GM18951 (cell line): ENCODE results near the gene ZNF219.

Experiments used
- POLR2A ChIP-seq: IDR thresholded peaks from 4 replicates; pipeline ENCODE4 v1.6.1; 2011; ENCODE audit warnings: mild to moderate bottlenecking; ENCODE audit not compliant: insufficient read length, insufficient read depth; ENCODE audit errors: extremely low read depth
- in situ Hi-C: fragments of 300-500 bp; cut with MboI; formaldehyde crosslinking; loops from one replicate; pipeline ENCODE4 v1.12.0; 2022; ENCODE audit warnings: low sequenced_read_pairs, mixed read lengths, inconsistent platforms; ENCODE audit not compliant: unreplicated experiment

ZNF219 gene

GRCh38 chr14:21096978-21097635, 1.3 kb downstream of the ZNF219 start:
- TF ChIP-seq POLR2A: no peak
- in situ Hi-C loops: no loop called here

- no peak for TF ChIP-seq POLR2A
- in situ Hi-C loops: no loop called here
Measured at GRCh38 chr14:21096438-21096837, 2.0 kb downstream of the ZNF219 start.

- in situ Hi-C loops: no loop called here
- no peak for TF ChIP-seq POLR2A
Measured at GRCh38 chr14:21095430-21096205, 2.8 kb downstream of the ZNF219 start.

- no peak for TF ChIP-seq POLR2A
Measured at GRCh38 chr14:21093769-21094681, 4.4 kb downstream of the ZNF219 start.

GRCh38 chr14:21093018-21093417, 5.4 kb downstream of the ZNF219 start:
- in situ Hi-C loops: no loop called here
- TF ChIP-seq POLR2A: no peak

More at GRCh38 chr14:21093769-21094681, 4.4 kb downstream of the ZNF219 start:
- in situ Hi-C loops: no loop called here

GRCh38 chr14:21092273-21093011, 6.0 kb downstream of the ZNF219 start:
- in situ Hi-C loops: no loop called here
- TF ChIP-seq POLR2A: no peak

- no peak for TF ChIP-seq POLR2A
- in situ Hi-C loops: no loop called here
Measured at GRCh38 chr14:21091821-21092272, 6.6 kb downstream of the ZNF219 start.

GRCh38 chr14:21090940-21091663, 7.4 kb downstream of the ZNF219 start:
- no peak for TF ChIP-seq POLR2A
- in situ Hi-C loops: no loop called here

- in situ Hi-C loops: no loop called here
- TF ChIP-seq POLR2A: no peak
Measured at GRCh38 chr14:21090194-21090939, 8.1 kb downstream of the ZNF219 start.

- in situ Hi-C loops: no loop called here
Measured at GRCh38 chr14:21089877-21090193, 8.6 kb downstream of the ZNF219 start.

GRCh38 chr14:21089271-21089670, 9.2 kb downstream of the ZNF219 start:
- TF ChIP-seq POLR2A: no peak
- in situ Hi-C loops: no loop called here

More at GRCh38 chr14:21089877-21090193, 8.6 kb downstream of the ZNF219 start:
- TF ChIP-seq POLR2A: no peak
